PC-3 (cell line): ENCODE results near the gene STK39. TPM values are rescaled to one million over a fixed set of nuclear protein-coding genes. Genes with fewer than 3 reads are reported as not detected.

Experiments used
- ATAC-seq: fragments of 200-7000 bp; cut with Tn5 transposase; 2 replicates; pipeline ENCODE4 v1.9.1; 2020; ENCODE audit warnings: mild to moderate bottlenecking, moderate library complexity
- BruUV-seq: library from RNA; stranded (reverse); fragments of 400-500 nt; replicated peaks from 2 replicates; lab custom pipeline; 2021; lab: Mats Ljungman, UMichigan
- CTCF ChIA-PET: fragments of 300-600 bp; sonication (Branson Sonifier 250); formaldehyde crosslinking; loops from one replicate; lab custom pipeline; 2022; ENCODE audit warnings: antibody characterized with exemption; lab: Charles Lee
- POLR2A ChIA-PET: fragments of 300-600 bp; sonication (Branson Sonifier 250); formaldehyde crosslinking; loops from one replicate; lab custom pipeline; 2022; ENCODE audit warnings: antibody characterized with exemption; ENCODE audit not compliant: unreplicated experiment; lab: Charles Lee
- DNase-seq: peaks from one replicate; pipeline ENCODE4 v3.0.0-alpha.2; 2015
- H2AFZ ChIP-seq: fragments of 300-600 bp; sonication (generic); 2 replicates; pipeline ENCODE4 v1.6.0; 2016; ENCODE audit warnings: antibody characterized with exemption, low read length
- H3F3A ChIP-seq: fragments of 300-600 bp; sonication (generic); one replicate; pipeline ENCODE4 v1.6.0; 2017; ENCODE audit warnings: antibody characterized with exemption, low read length, control low read depth, mild to moderate bottlenecking; ENCODE audit not compliant: unreplicated experiment
- H3K27ac ChIP-seq: fragments of 300-600 bp; sonication (generic); 2 replicates; pipeline ENCODE4 v1.5.1; 2016; ENCODE audit warnings: mild to moderate bottlenecking, low read length
- H3K27me3 ChIP-seq: fragments of 300-600 bp; sonication (generic); 2 replicates; pipeline ENCODE4 v1.6.1; 2016; ENCODE audit warnings: low read length, mixed read lengths
- H3K36me3 ChIP-seq: fragments of 300-600 bp; sonication (generic); 2 replicates; pipeline ENCODE4 v1.6.1; 2016; ENCODE audit warnings: low read depth, mixed run types, low read length, mixed read lengths
- H3K4me1 ChIP-seq: fragments of 300-600 bp; sonication (generic); 2 replicates; pipeline ENCODE4 v1.5.1; 2016; ENCODE audit warnings: low read length; ENCODE audit not compliant: insufficient read depth
- H3K4me2 ChIP-seq: fragments of 300-600 bp; sonication (generic); 2 replicates; pipeline ENCODE4 v1.6.0; 2016; ENCODE audit warnings: low read length
- H3K4me3 ChIP-seq: fragments of 300-600 bp; sonication (generic); 2 replicates; pipeline ENCODE4 v1.5.1; 2016; ENCODE audit warnings: mild to moderate bottlenecking, low read length, mixed read lengths
- H3K79me2 ChIP-seq: fragments of 300-600 bp; sonication (generic); 2 replicates; pipeline ENCODE4 v1.6.1; 2017; ENCODE audit warnings: low read length, mixed read lengths
- H3K9ac ChIP-seq: fragments of 300-600 bp; sonication (generic); 2 replicates; pipeline ENCODE4 v1.6.0; 2016; ENCODE audit warnings: mild to moderate bottlenecking, low read length
- H3K9me2 ChIP-seq: fragments of 300-600 bp; sonication (generic); replicated peaks from 2 replicates; pipeline ENCODE4 v1.6.1; 2016; ENCODE audit warnings: mixed run types, low read length, mixed read lengths
- H3K9me3 ChIP-seq: fragments of 300-600 bp; sonication (generic); 2 replicates; pipeline ENCODE4 v1.6.1; 2016; ENCODE audit warnings: low read length, mixed read lengths
- H4K20me1 ChIP-seq: fragments of 300-600 bp; sonication (generic); 2 replicates; pipeline ENCODE4 v1.6.1; 2016; ENCODE audit warnings: low read length, mixed read lengths
- CTCF ChIP-seq: fragments of 300-600 bp; sonication (generic); conservative IDR thresholded peaks from 2 replicates; pipeline ENCODE4 v1.5.1; 2017; ENCODE audit warnings: antibody characterized with exemption, low read depth, mild to moderate bottlenecking, low read length
- EZH2 ChIP-seq: fragments of 300-600 bp; sonication (generic); IDR thresholded peaks from one replicate; pipeline ENCODE4 v1.6.1; 2017; ENCODE audit warnings: antibody characterized with exemption, mild to moderate bottlenecking, low read length; ENCODE audit not compliant: unreplicated experiment
- EZH2phosphoT487 ChIP-seq: fragments of 300-600 bp; sonication (generic); IDR thresholded peaks from 2 replicates; pipeline ENCODE4 v1.6.1; 2018; ENCODE audit warnings: mild to moderate bottlenecking, antibody characterized with exemption, low read length, borderline replicate concordance
- intact Hi-C: fragments of 100-400 bp; cut with micrococcal nuclease; formaldehyde crosslinking; loops from 2 replicates; pipeline ENCODE4 v1.9.0; 2023
- total RNA-seq: library from RNA; depleted of rRNA; stranded (reverse); fragments of >200 nt; gene quantifications from 2 replicates; pipeline ENCODE4 v1.2.3, GENCODE V29; 2014

STK39 gene
- total RNA-seq, 1 experiment from 2014 or later = 17.9 TPM

GRCh38 chr2:168050377-168050776, 197.0 kb downstream of the STK39 start:
- ChIA-PET POLR2A (interaction anchor here (0.6 kb wide), 1 partner anchor 305 kb away, joined by 6 read pairs; no protein-coding TSS in a partner anchor), CTCF (interaction anchor here (0.5 kb wide), 1 partner anchor 707 kb away, joined by 3 read pairs; no protein-coding TSS in a partner anchor)
- ATAC-seq (no peak), DNase-seq (no peak)
- BruUV-seq = no TSS peak
- Histone ChIP-seq H3K36me3 (no peaks in the 10 kb centered on the region), H3K9ac (no peak overlapping the region), H2AFZ (no peak overlapping the region), H3K9me3 (no peaks in the 10 kb centered on the region), H3K4me3 (no peak overlapping the region), H3F3A (no peaks in the 10 kb centered on the region), H4K20me1 (no peaks in the 10 kb centered on the region), H3K4me1 (no peaks in the 10 kb centered on the region), H3K9me2 (no peaks in the 10 kb centered on the region), H3K27ac (no peak overlapping the region), H3K79me2 (no peaks in the 10 kb centered on the region), H3K4me2 (no peak overlapping the region), H3K27me3 (no peaks in the 10 kb centered on the region)
- intact Hi-C loops = no loop called here
- TF ChIP-seq CTCF (no peak), EZH2phosphoT487 (no peak), EZH2 (no peak)

GRCh38 chr2:168049609-168050008, 197.8 kb downstream of the STK39 start:
- BruUV-seq = no TSS peak
- TF ChIP-seq EZH2 = no peak
- no peak for TF ChIP-seq EZH2phosphoT487
- no peak for TF ChIP-seq CTCF
- Histone ChIP-seq H3K9ac (no peak overlapping the region), H3K9me3 (no peaks in the 10 kb centered on the region), H2AFZ (no peak overlapping the region), H4K20me1 (no peaks in the 10 kb centered on the region), H3K4me2 (no peak overlapping the region), H3K27me3 (no peaks in the 10 kb centered on the region), H3K4me3 (no peak overlapping the region), H3K79me2 (no peaks in the 10 kb centered on the region), H3K4me1 (peaks cover 6% of the 10 kb centered on the region; the same call in 1 of the 2 replicates), H3K27ac (no peak overlapping the region), H3K9me2 (no peaks in the 10 kb centered on the region), H3F3A (no peaks in the 10 kb centered on the region), H3K36me3 (no peaks in the 10 kb centered on the region)
- ATAC-seq (no peak), DNase-seq (no peak)
- intact Hi-C loops = no loop called here
- CTCF ChIA-PET = interaction anchor here (0.5 kb wide), 1 partner anchor 707 kb away, joined by 3 read pairs; no protein-coding TSS in a partner anchor
- POLR2A ChIA-PET = interaction anchor here (0.6 kb wide), 1 partner anchor 304 kb away, joined by 6 read pairs; no protein-coding TSS in a partner anchor

- no peaks in the 10 kb centered on the region for H3K9me3 ChIP-seq
- POLR2A ChIA-PET = no interaction called here
- CTCF ChIA-PET = no interaction called here
- H3K9me2 ChIP-seq = no peaks in the 10 kb centered on the region
- no peak overlapping the region for H2AFZ ChIP-seq
- no peak for TF ChIP-seq CTCF
- TF ChIP-seq EZH2 = no peak
- no peak for TF ChIP-seq EZH2phosphoT487
- no peak overlapping the region for H3K4me3 ChIP-seq
- no peaks in the 10 kb centered on the region for H4K20me1 ChIP-seq
- BruUV-seq = no TSS peak
- H3K4me2 ChIP-seq = no peak overlapping the region
- H3K4me1 ChIP-seq = peaks cover 8% of the 10 kb centered on the region; the same call in 1 of the 2 replicates
- H3K36me3 ChIP-seq = no peaks in the 10 kb centered on the region
- intact Hi-C loops = no loop called here
- ATAC-seq (no peak), DNase-seq (no peak)
- H3K9ac ChIP-seq = no peak overlapping the region
- H3F3A ChIP-seq = no peaks in the 10 kb centered on the region
- H3K27ac ChIP-seq = no peak overlapping the region
- H3K79me2 ChIP-seq = no peaks in the 10 kb centered on the region
- H3K27me3 ChIP-seq = no peaks in the 10 kb centered on the region
Observed at GRCh38 chr2:168047091-168047690, 200.2 kb downstream of the STK39 start.
